HepG2 (cell line): Measurements from ENCODE around the gene ABCC8. TPM values are rescaled to one million over a fixed set of nuclear protein-coding genes. Genes with fewer than 3 reads are reported as not detected.
A peak's percentile ranks its signal among the peaks of the same experiment; 100 is the strongest.

Experiments used
- ARID4A ChIP-seq: sonication (generic); formaldehyde crosslinking; IDR thresholded peaks from 2 replicates; pipeline ENCODE4 v1.5.0; 2020; ENCODE audit warnings: mild to moderate bottlenecking, missing genetic modification reagents, borderline replicate concordance
- ELF4 ChIP-seq: sonication (generic); formaldehyde crosslinking; IDR thresholded peaks from 2 replicates; pipeline ENCODE4 v1.5.0; 2020; ENCODE audit warnings: missing genetic modification reagents, mild to moderate bottlenecking, moderate library complexity, borderline replicate concordance
- HDAC1 ChIP-seq: sonication (generic); formaldehyde crosslinking; IDR thresholded peaks from 2 replicates; pipeline ENCODE4 v1.5.1; 2020; ENCODE audit warnings: mild to moderate bottlenecking, missing genetic modification reagents
- SP5 ChIP-seq: IDR thresholded peaks from 2 replicates; pipeline ENCODE4 v1.6.1; 2016; ENCODE audit warnings: low read depth, borderline replicate concordance
- ZFAT ChIP-seq: sonication (generic); formaldehyde crosslinking; conservative IDR thresholded peaks from 2 replicates; pipeline ENCODE4 v1.8.1; 2023; ENCODE audit warnings: missing genetic modification reagents, inconsistent platforms
- ZNF124 ChIP-seq: sonication (generic); formaldehyde crosslinking; IDR thresholded peaks from 2 replicates; pipeline ENCODE4 v1.4.0; 2020; ENCODE audit warnings: missing genetic modification reagents
- ZNF687 ChIP-seq: sonication (generic); formaldehyde crosslinking; IDR thresholded peaks from 2 replicates; pipeline ENCODE4 v1.5.1; 2020; ENCODE audit warnings: mild to moderate bottlenecking, missing genetic modification reagents, moderate library complexity
- polyA plus RNA-seq, 8 experiments: library from polyadenylated mRNA; depleted of rRNA in 3 of 8; stranded (reverse) in 7 of 8; unstranded in 1 of 8; fragments of >200 nt; fragmentation: Illumina TruSeq in 4 of 8; extraction: Trizol in 4 of 8; gene quantifications; 2 replicates each; pipeline versions ENCODE4 v1.2.1 to v1.2.3, GENCODE V29; 2011 to 2016; ENCODE audit warnings: low read depth in 4 of 8, missing spikeins in 1 of 8, mixed read lengths in 1 of 8; ENCODE audit not compliant: insufficient read depth in 1 of 8
- total RNA-seq, 5 experiments: library from RNA; depleted of rRNA; stranded (reverse); fragments of >200 nt; fragmentation: Illumina TruSeq; extraction: Trizol; gene quantifications; 2 replicates each; pipeline ENCODE4 v1.2.3, GENCODE V29; 2016; ENCODE audit warnings: low read depth in 1 of 5
- TF ChIP-seq, protein P1 (sequence below): sonication (generic); formaldehyde crosslinking; IDR thresholded peaks from 2 replicates; pipeline ENCODE4 v1.4.0; 2020; ENCODE audit warnings: mild to moderate bottlenecking, missing genetic modification reagents
- TF ChIP-seq, protein P2 (sequence below): sonication (generic); formaldehyde crosslinking; IDR thresholded peaks from 2 replicates; pipeline ENCODE4 v1.8.0; 2022; ENCODE audit warnings: missing genetic modification reagents, low read depth, mild to moderate bottlenecking, borderline replicate concordance
- TF ChIP-seq, protein P3 (sequence below): sonication (generic); formaldehyde crosslinking; IDR thresholded peaks from 2 replicates; pipeline ENCODE4 v1.4.0; 2020; ENCODE audit warnings: missing genetic modification reagents, mild to moderate bottlenecking, borderline replicate concordance

ABCC8 gene
- total and polyA plus RNA-seq, 2 of the 13 experiments (the other 11 are each of a cell fraction or from before 2014, with no cell fraction given): not detected

- TF ChIP-seq ZNF124 (CRISPR knock-in tag): peak; percentile 85
- TF ChIP-seq, protein P1, sequence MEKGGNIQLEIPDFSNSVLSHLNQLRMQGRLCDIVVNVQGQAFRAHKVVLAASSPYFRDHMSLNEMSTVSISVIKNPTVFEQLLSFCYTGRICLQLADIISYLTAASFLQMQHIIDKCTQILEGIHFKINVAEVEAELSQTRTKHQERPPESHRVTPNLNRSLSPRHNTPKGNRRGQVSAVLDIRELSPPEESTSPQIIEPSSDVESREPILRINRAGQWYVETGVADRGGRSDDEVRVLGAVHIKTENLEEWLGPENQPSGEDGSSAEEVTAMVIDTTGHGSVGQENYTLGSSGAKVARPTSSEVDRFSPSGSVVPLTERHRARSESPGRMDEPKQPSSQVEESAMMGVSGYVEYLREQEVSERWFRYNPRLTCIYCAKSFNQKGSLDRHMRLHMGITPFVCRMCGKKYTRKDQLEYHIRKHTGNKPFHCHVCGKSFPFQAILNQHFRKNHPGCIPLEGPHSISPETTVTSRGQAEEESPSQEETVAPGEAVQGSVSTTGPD (CRISPR knock-in tag): no peak
- TF ChIP-seq ZNF687 (CRISPR knock-in tag): peak; percentile 97
- TF ChIP-seq SP5 (CRISPR knock-in tag): no peak
- TF ChIP-seq, protein P2, sequence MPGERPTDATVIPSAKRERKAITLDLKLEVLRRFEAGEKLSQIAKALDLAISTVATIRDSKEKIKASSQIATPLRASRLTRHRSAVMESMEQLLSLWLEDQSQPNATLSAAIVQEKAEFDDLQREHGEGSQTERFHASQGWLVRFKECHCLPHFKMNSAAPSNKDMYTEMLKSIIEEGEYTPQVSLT: no peak
- peak; percentile 77; the same call in 1 of the 2 replicates for TF ChIP-seq ELF4 (CRISPR knock-in tag)
- peak; percentile 88 for TF ChIP-seq ARID4A
- TF ChIP-seq, protein P3, sequence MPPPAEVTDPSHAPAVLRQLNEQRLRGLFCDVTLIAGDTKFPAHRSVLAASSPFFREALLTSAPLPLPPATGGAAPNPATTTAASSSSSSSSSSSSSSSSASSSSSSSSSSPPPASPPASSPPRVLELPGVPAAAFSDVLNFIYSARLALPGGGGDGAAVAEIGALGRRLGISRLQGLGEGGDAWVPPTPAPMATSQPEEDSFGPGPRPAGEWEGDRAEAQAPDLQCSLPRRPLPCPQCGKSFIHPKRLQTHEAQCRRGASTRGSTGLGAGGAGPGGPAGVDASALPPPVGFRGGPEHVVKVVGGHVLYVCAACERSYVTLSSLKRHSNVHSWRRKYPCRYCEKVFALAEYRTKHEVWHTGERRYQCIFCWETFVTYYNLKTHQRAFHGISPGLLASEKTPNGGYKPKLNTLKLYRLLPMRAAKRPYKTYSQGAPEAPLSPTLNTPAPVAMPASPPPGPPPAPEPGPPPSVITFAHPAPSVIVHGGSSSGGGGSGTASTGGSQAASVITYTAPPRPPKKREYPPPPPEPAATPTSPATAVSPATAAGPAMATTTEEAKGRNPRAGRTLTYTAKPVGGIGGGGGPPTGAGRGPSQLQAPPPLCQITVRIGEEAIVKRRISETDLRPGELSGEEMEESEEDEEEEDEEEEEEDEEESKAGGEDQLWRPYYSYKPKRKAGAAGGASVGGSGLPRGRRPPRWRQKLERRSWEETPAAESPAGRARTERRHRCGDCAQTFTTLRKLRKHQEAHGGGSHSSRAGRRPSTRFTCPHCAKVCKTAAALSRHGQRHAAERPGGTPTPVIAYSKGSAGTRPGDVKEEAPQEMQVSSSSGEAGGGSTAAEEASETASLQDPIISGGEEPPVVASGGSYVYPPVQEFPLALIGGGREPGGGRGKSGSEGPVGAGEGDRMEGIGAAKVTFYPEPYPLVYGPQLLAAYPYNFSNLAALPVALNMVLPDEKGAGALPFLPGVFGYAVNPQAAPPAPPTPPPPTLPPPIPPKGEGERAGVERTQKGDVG: no peak
- TF ChIP-seq ZFAT: no peak
- peak; percentile 78 for TF ChIP-seq HDAC1 (CRISPR knock-in tag)
Observed at GRCh38 chr11:17352950-17353820, 123.5 kb downstream of the ABCC8 start (continued).
